22Rv1 (cell line): ENCODE measurements around the gene PRAC1.

Experiments
- CTCF ChIP-seq: fragments of 450-650 bp; IDR thresholded peaks from 2 replicates; pipeline ENCODE4 v1.5.1; 2017; ENCODE audit warnings: mild to moderate bottlenecking
- ZFX ChIP-seq: fragments of 450-650 bp; IDR thresholded peaks from 2 replicates; pipeline ENCODE4 v1.6.1; 2017; ENCODE audit warnings: antibody characterized with exemption, borderline replicate concordance

GRCh38 chr17:48704361-48705248, 17.7 kb downstream of the PRAC1 start:
- TF ChIP-seq CTCF: no peak
- no peak for TF ChIP-seq ZFX
